ENCODE measurements around the gene AP5B1.

DNA sequence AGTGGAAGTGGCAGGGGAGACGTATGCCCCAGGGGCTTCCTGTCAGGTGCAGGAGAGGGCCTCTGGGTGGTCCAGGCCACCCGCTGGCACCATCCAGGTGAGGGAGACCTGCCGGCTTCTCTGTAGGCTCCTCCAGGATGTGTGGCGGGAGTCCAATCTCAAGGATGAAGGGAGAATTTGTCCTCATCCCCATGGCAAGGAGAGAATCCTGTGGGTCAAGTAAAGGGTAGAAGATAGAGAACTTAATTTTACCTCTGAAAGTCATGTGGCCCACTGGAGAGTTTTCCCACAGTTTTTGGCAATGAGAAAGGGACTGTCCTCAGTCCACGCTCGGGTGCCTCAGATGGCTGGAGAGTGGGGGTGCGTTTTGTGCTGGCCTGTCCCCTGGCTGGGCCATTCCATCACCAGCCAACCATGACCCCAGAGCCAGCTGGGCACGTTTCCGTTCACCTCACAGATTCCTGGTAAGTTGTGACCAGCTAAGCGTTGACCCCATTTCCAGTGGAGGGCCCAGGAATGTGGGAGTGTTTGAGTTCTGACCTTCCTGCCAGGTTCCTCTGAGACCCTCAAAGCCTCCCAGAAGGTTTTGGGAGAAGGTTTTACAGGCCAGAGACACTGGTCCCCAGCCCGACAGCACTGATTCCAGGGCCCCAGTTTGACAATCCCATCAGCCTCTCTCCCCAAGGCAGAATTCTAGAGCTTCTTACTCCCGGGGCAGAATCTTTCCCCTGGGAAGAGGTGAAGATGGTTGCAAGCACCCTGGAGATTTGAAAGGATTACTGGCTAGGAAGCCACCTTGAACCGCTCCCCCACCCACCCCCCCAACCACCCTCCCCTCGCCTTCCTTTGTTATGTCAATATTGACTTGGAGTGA lies 8.7 kb upstream of the AP5B1 start:
- no peak for TF ChIP-seq POLR2A (IDR thresholded peaks at IDR 0.05)
- TF ChIP-seq, protein P1, sequence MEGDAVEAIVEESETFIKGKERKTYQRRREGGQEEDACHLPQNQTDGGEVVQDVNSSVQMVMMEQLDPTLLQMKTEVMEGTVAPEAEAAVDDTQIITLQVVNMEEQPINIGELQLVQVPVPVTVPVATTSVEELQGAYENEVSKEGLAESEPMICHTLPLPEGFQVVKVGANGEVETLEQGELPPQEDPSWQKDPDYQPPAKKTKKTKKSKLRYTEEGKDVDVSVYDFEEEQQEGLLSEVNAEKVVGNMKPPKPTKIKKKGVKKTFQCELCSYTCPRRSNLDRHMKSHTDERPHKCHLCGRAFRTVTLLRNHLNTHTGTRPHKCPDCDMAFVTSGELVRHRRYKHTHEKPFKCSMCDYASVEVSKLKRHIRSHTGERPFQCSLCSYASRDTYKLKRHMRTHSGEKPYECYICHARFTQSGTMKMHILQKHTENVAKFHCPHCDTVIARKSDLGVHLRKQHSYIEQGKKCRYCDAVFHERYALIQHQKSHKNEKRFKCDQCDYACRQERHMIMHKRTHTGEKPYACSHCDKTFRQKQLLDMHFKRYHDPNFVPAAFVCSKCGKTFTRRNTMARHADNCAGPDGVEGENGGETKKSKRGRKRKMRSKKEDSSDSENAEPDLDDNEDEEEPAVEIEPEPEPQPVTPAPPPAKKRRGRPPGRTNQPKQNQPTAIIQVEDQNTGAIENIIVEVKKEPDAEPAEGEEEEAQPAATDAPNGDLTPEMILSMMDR (IDR thresholded peaks at IDR 0.05), result no peak

Measured in esophagus squamous epithelium (tissue), 4 donors.